Stimulated activated effector memory CD8-positive, alpha-beta T cell treated with anti-CD3 and anti-CD28 coated beads, Interleukin-12 subunit alpha, Interleukin-12 subunit beta, amount 100 ng/mL, for 72 hours (primary cell): ENCODE results near the gene ADRM1.

Source experiments
- ATAC-seq: fragments of 150-1000 bp; cut with Tn5 transposase; 2 replicates; pipeline ENCODE4 v1.10.0; 2021
- DNase-seq, 2 donors: peaks; one replicate each; pipeline ENCODE4 v3.0.0; 2021 to 2022; ENCODE audit warnings: low spot score in 2 of 2
- H3K27ac Mint-ChIP-seq: one replicate; pipeline ENCODE4 v1.8.0; 2022; ENCODE audit warnings: mild to moderate bottlenecking, mixed read lengths
- H3K36me3 Mint-ChIP-seq: one replicate; pipeline ENCODE4 v1.8.0; 2022; ENCODE audit warnings: mild to moderate bottlenecking, mixed read lengths
- H3K4me1 Mint-ChIP-seq: one replicate; pipeline ENCODE4 v1.8.0; 2022; ENCODE audit warnings: mixed read lengths
- H3K4me3 Mint-ChIP-seq: one replicate; pipeline ENCODE4 v1.8.0; 2022; ENCODE audit warnings: mild to moderate bottlenecking, mixed read lengths
- H3K9me3 Mint-ChIP-seq: one replicate; pipeline ENCODE4 v1.8.0; 2022; ENCODE audit warnings: mixed read lengths

ADRM1 gene

DNA sequence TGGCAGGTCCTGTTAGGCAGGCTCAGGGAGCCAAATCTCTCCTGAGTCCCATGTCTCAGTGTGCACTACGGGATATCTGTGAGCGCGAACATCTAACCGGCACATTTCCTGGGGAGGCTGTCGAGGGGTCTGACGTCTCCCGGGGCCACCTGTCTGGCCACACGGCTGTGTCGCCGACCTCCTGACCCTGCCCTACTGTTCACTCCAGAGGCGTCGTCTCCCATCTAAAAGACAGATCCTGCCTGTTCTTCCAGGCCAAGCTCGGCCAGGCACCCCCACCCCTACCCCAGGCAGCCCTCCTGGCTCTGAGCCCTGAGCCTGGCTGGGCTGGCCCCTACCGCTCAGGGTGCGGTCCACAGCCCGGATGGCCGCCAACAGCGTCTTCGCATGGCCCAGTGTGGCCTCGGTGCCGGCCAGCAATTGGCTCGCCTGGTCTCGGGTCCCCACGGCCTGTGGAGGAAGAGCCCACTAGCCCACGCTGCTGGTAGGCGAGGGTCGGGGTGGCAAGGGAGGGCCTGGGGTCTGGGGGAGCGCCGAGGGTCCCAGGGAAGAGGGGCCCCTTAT, 16.6 kb downstream of the ADRM1 start:
- Mint-ChIP-seq H3K36me3 (peaks cover 6% of the 10 kb centered on the region), H3K9me3 (no peaks in the 10 kb centered on the region), H3K27ac (peak overlapping the region; percentile 20), H3K4me3 (no peak overlapping the region), H3K4me1 (peaks cover 12% of the 10 kb centered on the region)
- DNase-seq (no peak), ATAC-seq (no peak)

DNA sequence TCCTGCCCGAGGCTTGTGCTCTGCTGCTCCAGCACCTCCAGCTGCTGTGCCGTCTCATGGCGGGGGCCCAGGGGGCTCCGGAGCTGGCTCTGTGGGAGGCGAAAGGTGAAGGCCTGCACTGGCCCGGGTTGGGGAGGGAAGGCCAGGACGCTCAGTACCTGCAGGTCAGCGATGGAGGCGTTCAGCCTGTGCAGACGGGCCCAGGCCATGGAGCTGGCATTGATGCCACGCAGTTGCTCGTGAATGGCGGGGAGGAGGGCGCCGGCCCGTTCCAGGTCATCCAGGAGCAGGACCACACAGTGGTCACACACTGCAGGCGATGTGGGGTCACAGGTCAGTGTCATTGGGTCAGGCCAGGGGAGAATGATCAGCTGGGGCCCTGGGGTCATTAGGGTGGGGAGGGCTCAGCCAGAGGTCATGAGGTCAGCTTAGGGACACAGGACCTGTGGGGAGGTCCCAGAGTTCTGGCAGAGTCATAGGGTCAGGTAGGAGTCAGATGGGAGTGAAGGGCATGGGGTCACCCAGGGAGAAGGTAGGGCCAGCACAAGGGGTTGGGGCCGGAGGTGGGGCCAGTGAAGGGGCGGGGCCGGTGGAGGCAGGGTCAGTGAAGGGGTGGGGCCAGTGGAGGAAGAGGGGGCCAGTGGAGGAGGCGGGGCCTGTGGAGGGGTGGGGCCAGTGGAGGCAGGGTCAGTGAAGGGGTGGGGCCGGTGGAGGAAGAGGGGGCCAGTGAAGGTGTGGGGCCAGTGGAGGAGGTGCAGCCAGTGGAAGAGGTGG, 18.0 kb downstream of the ADRM1 start:
- Mint-ChIP-seq H3K4me1 (peaks cover 6% of the 10 kb centered on the region), H3K9me3 (no peaks in the 10 kb centered on the region), H3K27ac (peak overlapping the region; percentile 40), H3K4me3 (no peak overlapping the region), H3K36me3 (peaks cover 6% of the 10 kb centered on the region)
- no peak for DNase-seq
- no peak for ATAC-seq

DNA sequence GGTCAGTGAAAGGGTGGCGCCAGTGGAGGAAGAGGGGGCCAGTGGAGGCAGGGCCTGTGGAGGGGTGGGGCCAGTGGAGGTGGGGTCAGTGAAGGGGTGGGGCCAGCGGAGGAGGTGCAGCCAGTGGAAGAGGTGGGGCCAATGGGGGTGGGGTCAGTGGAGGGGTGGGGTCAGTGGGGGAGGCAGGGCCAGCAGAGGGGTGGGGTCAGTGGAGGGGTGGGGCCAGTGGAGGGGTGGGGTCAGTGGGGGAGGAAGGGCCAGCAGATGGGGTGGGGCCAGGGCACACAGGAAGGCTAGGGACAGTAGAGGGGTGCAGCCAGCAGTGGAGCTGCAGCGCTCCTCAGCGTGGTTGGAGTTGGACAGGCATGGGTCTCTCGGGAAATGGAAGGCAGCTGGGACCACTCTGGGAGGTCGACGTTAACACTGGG, 18.7 kb downstream of the ADRM1 start:
- peaks cover 5% of the 10 kb centered on the region for H3K4me1 Mint-ChIP-seq
- ATAC-seq (no peak), DNase-seq (no peak)
- no peaks in the 10 kb centered on the region for H3K9me3 Mint-ChIP-seq
- H3K4me3 Mint-ChIP-seq: no peak overlapping the region
- peak overlapping the region; percentile 56 for H3K27ac Mint-ChIP-seq
- peaks cover 6% of the 10 kb centered on the region for H3K36me3 Mint-ChIP-seq

DNA sequence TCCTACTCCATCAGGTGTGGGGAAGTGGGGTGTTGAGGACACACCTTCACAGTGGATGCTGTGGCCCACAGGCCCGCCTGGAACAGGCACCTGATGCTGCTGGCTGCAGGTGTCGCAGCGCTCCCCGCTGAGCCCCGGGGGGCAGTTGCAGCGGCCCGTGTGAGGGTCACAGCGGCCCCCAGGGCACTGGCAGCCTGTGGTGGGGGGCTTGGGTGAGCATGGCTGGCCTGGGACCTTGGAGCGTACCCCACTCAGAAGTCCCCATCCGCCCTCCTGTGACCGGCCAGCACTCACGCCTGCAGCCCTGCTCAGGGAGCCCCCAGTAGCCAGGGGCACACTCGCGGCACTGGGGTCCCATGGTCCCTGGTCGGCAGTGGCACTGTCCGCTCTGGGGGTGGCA, 19.2 kb downstream of the ADRM1 start:
- ATAC-seq: no peak

DNA sequence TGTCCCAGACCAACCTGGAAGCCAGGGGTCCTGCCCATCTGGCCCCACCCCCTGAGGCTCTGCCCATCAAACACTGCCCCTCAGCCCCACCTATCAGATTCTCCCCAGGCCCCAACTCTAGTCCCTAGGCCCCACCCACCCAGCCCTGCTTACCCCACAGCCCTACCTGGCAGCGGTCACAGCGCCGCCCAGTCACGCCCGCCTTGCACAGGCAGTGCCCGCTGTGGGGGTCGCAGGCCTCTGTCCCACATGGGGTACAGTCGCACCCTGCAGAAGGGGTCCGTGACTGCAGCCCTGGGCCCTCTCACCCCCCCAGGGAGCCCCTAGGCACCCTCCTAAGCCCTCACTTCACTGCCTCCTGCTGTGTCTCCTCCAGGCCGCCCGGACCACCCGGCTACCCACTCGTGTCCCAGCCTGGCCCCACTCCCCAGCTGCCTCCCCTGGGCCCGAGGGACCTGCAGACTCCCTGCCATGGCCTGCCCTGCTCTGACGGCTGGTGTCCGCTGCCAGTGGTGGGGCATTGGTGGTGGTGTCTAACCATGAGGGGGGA, 19.8 kb downstream of the ADRM1 start:
- H3K36me3 Mint-ChIP-seq: peaks cover 3% of the 10 kb centered on the region
- peaks cover 5% of the 10 kb centered on the region for H3K4me1 Mint-ChIP-seq
- no peak overlapping the region for H3K4me3 Mint-ChIP-seq
- no peak overlapping the region for H3K27ac Mint-ChIP-seq
- DNase-seq (no peak), ATAC-seq (no peak)
- no peaks in the 10 kb centered on the region for H3K9me3 Mint-ChIP-seq

More for the DNA sequence above, 19.2 kb downstream of the ADRM1 start:
- DNase-seq: no peak
- H3K27ac Mint-ChIP-seq: peak overlapping the region; percentile 56
- H3K9me3 Mint-ChIP-seq: no peaks in the 10 kb centered on the region
- peaks cover 5% of the 10 kb centered on the region for H3K4me1 Mint-ChIP-seq
- H3K36me3 Mint-ChIP-seq: peaks cover 6% of the 10 kb centered on the region
- H3K4me3 Mint-ChIP-seq: no peak overlapping the region

DNA sequence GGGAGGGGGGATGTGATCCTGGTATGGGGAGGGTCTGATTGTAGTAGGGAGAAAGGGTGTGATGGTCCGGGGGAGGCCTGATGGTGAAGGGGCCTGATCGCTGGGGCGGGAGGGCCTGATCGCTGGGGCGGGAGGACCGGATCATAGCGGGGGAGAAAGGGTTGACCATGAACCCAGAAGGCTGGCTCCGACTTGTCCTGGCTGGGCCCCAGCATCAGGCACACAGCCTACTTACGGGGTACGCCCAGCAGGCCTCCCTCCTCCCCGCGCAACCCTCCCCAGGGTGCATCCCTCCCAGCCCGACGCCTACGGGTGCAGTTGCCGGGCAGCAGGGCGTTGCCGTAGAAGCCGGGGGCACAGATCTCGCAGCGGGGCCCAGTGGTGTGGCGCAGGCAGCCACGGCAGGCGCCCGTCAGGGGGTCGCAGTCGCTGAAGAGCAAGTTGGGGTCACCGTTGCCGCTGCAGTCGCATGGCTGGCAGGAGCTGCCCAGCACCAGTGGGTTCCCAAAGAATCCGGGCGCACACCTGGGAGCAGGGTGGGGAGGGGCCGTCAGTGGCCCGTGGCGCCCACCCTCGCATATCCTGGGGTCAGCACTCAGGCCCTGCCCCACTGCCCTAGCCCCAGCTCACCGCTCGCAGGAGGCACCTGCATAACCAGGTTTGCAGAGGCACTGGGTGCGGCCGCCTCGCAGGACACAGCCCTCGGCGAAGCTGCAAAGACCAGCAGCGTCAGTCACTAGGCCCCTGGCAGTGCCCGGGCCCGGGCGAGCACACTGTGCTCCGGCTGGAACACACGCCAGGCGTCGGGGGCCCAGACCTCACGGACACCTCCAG, 20.6 kb downstream of the ADRM1 start:
- H3K27ac Mint-ChIP-seq: no peak overlapping the region
- peaks cover 5% of the 10 kb centered on the region for H3K4me1 Mint-ChIP-seq
- H3K36me3 Mint-ChIP-seq: no peaks in the 10 kb centered on the region
- no peaks in the 10 kb centered on the region for H3K9me3 Mint-ChIP-seq
- no peak overlapping the region for H3K4me3 Mint-ChIP-seq
- DNase-seq (no peak), ATAC-seq (no peak)

DNA sequence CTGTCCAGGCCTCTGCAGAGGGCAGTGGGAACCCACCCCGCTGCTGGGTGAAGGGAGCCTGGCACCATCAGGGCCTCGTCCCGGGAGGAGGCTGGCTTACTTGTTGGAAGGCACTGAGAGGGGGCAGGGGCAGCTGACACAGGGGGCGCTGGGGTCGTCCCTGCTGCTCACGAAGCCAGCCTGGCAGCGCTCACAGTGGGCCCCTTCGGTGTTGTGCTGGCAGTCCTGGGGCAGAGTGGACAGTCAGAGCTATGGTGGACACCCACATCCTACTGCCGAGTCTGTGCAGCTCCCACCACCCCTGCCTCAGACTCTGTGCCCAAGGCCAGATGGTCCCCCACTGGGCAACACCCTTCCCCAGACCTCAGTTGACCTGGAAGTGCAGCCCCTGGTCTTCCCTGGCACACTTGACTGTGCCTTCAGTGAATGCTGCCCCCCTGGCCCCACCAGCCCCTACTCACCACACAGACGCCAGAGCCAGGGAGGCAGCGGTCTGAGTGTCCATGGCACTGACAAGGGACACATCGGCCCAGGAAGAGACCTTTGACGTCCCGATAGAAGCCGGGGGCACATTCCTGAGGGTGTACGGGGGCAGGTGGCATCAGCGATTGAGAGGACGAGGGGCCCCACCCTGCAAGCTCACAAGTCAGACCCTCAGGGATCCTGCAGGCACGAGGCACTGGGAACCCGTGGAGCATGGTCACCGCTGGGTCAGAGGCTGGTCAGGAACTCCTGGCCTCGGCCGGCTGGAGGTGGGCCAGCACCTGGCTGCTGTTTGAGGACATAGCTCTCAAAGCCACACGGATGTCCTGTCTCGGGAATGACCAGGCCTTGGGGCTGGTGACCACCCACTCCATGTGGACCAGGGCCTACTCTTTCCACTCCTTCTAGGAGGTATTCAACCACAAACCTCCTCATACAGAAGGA, 21.4 kb downstream of the ADRM1 start:
- H3K27ac Mint-ChIP-seq: no peak overlapping the region
- H3K4me1 Mint-ChIP-seq: peaks cover 5% of the 10 kb centered on the region
- no peaks in the 10 kb centered on the region for H3K9me3 Mint-ChIP-seq
- DNase-seq: no peak
- ATAC-seq: no peak
- no peaks in the 10 kb centered on the region for H3K36me3 Mint-ChIP-seq
- H3K4me3 Mint-ChIP-seq: no peak overlapping the region

DNA sequence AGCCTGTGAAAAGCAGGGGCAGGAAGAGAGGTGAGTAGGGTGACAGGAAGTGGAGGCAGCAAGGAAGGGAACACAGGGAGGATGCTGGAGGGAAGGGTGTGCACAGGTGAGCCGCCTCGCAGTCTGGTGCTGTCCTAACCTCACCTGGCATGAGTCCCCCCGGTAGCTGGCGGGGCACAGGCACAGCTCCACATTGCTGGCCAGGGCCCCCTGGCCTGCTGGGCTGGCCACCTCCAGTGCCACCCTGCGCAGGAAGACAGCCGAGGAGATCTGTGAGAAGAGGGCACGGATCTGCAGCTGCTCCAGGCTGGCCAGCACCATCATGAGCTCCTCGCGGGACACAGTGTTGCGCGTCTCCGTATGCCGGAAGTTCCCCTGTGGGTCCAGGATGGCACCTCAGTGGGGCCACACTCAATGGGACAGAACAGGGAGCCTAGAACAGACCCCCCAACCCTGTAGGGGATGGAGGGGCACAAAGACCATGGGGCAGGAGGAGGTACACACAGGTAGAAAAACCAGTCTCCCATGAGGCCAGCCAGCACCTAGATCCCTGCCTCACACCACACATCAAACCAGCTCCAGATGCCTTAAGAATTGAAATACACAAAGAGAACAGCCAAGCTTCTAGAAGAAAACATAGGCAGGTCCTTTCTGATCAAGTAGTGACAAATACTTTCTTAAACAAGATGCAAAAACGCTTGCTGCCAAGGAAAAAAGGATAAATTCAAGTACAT, 22.5 kb downstream of the ADRM1 start:
- Mint-ChIP-seq H3K9me3 (no peaks in the 10 kb centered on the region), H3K27ac (no peak overlapping the region), H3K36me3 (no peaks in the 10 kb centered on the region), H3K4me3 (no peak overlapping the region), H3K4me1 (peaks cover 5% of the 10 kb centered on the region)
- ATAC-seq (no peak), DNase-seq (no peak)

DNA sequence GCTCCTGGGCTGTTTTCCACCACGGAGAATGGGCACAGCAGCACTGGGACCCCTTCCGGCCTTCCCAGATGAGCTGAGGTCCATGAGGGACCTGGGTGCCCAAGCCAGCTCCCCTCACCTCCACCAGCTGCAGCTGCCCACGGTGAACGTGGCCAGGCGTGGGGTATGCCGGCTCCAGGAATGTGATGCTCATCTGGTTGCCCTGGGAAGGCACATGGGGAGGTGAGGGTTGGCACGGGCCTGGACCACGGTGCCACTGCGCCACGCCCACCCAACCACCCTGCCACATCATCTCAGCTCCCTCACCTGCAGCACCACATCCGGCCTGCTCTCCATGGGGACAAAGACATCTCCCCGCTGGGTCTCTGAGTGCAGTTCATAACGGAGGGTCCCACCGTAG, 23.8 kb downstream of the ADRM1 start:
- DNase-seq (no peak), ATAC-seq (no peak)
- no peaks in the 10 kb centered on the region for H3K4me1 Mint-ChIP-seq
- no peaks in the 10 kb centered on the region for H3K9me3 Mint-ChIP-seq
- no peak overlapping the region for H3K27ac Mint-ChIP-seq
- H3K36me3 Mint-ChIP-seq: no peaks in the 10 kb centered on the region
- no peak overlapping the region for H3K4me3 Mint-ChIP-seq

DNA sequence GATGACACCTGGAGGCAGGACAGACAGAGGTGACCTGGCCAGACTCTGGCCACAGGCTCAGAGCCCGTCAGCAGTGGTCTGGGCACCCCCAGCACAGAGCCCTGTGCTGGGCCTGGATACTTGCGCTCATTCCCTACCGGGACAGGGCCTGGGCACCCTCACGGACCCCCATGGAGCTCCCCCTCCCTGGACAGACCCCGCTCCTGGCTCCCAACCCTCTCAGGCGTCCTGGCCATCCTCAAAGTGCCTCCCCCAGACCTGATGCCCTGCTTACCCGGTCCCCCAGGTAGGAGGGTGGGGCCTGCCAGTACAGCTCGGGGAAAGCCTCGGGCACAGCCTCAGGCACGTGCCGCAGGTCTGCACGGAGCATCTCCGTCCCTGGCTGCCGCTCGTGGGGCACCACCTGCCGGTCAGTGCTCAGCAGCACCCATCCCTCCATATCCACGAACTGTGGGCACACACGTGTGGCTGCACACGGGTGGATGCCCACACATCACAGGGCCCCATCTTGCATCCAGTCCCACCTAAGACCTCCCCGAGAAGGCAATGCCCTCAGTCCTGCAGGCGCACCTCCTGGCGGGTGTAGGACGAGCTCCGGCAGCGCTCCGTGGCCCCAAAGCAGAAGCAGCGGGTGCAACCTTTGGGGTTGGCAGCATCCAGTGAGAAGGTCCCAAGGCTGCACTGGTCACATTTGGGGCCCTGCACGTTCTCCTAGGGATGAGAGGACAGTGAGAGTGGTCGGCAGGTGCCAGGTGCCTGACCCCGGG, 24.3 kb downstream of the ADRM1 start:
- DNase-seq (no peak), ATAC-seq (no peak)
- Mint-ChIP-seq H3K4me3 (no peak overlapping the region), H3K36me3 (no peaks in the 10 kb centered on the region), H3K9me3 (no peaks in the 10 kb centered on the region), H3K4me1 (no peaks in the 10 kb centered on the region), H3K27ac (no peak overlapping the region)

DNA sequence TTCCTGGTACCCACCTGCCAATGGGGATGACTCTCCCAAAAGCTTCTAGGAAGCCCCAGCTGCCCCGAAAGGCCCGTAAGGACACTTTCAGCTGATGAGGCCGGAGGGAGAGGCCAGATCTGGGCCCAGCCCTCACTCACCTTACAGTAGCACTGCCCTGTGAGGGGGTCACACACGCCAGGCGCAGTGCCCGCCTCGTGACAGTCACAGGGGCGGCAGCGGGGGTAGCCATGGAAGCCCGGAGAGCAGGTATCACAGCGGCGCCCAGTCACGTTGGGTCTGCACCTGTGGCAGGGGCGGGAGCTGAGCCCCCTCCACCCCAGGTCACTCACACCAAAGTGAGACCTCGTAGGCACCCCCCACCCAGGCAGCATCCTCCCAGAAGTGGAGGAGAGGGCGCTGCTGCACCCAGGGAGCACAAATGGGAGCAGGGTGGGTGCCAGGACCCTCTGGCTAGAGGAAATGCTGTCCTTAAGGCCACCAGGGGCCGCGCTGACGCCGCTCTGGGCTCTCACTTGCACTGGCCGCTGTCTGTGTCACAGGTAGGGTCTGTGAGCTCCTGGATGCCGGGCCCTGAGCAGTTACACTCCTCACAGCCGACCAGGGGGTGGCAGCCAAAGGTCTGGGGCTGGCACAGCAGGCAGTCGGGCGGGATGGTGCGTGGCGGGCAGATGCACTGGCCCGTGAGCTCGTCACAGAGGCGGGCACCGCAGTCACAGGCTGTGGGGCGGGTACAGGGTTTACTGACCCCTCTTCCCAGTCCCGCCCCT, 25.1 kb downstream of the ADRM1 start:
- ATAC-seq (no peak), DNase-seq (no peak)
- no peak overlapping the region for H3K4me3 Mint-ChIP-seq
- no peaks in the 10 kb centered on the region for H3K36me3 Mint-ChIP-seq
- H3K9me3 Mint-ChIP-seq: no peaks in the 10 kb centered on the region
- H3K27ac Mint-ChIP-seq: no peak overlapping the region
- no peaks in the 10 kb centered on the region for H3K4me1 Mint-ChIP-seq

DNA sequence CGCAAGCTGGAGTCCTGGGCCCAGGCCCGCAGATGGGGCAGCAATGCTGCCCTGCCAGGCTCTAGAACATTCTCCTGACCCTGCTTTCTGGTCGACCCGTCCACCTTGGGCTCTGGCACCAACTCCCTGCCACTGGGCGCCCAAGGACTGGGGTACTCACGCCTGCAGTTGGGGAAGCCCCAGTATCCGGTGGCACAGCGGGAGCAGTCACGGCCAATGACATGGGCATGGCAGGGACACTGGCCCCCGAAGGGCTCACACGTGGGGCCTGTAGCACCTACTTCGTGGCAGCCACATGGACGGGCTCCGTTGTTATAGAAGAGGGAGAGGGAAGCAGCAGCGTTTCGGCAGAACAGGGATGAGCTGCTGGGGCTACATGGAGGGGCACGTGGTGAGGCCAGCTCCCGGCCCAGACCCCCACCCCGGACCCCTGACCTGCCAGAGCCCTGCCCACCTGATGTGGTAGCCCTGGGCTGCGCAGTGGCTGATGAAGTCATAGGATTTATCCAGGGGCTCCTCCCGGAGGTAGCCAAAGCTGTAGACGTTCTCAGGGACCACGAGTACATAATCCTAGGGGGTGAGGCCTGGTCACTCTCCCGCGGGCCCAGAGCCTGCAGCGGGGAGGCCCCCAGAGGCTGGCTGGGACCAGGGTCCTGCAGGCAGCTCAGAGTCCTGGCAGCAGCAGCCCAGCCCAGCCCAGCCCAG, 26.0 kb downstream of the ADRM1 start:
- DNase-seq (no peak), ATAC-seq (no peak)
- Mint-ChIP-seq H3K4me1 (no peaks in the 10 kb centered on the region), H3K27ac (no peak overlapping the region), H3K9me3 (no peaks in the 10 kb centered on the region), H3K36me3 (no peaks in the 10 kb centered on the region), H3K4me3 (no peak overlapping the region)
